ENCODE results near the gene KCNB1. TPM values are rescaled to one million over a fixed set of nuclear protein-coding genes. Genes with fewer than 3 reads are reported as not detected.
A peak's percentile ranks its signal among the peaks of the same experiment; 100 is the strongest.

KCNB1 gene
- total RNA-seq, 1 donor from 2014 or later: 6.5 TPM

DNA sequence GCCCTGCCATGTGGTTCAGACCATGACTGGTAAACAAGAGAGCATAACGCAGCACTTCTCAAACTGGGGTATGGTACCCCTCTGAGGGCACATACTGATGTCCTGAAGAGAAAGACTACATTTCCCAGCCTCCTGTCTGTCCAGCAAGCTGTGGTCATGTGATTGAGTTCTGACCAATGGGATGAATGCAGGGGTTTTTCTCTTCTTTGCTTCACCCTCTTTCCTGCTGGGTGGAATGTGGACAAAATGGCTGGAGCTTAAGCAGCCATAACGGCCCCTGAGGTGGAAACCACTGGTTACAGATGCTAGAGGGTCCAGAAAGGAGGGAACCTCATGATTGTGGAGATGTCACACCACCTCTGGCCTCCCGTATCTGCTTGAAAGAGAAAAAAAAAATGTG, 19.4 kb upstream of the KCNB1 start:
- DNase-seq (ENCODE audit: low spot score) (no peak), ATAC-seq (peak; percentile 64)

DNA sequence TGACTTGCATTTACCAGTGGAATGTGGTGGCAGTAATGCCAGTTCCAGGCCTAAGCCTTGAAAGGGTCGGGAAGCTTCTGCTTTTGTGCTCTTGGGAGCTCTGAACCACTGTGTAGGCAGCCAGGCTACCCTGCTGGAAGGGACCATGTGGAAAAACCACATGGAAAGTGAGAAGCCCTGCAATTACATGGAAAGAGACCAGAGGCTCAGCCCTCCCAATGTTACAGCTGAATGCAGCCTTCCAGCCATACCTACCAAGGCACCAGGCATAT, 14.9 kb upstream of the KCNB1 start:
- DNase-seq (ENCODE audit: low spot score): no peak
- no peak for ATAC-seq

DNA sequence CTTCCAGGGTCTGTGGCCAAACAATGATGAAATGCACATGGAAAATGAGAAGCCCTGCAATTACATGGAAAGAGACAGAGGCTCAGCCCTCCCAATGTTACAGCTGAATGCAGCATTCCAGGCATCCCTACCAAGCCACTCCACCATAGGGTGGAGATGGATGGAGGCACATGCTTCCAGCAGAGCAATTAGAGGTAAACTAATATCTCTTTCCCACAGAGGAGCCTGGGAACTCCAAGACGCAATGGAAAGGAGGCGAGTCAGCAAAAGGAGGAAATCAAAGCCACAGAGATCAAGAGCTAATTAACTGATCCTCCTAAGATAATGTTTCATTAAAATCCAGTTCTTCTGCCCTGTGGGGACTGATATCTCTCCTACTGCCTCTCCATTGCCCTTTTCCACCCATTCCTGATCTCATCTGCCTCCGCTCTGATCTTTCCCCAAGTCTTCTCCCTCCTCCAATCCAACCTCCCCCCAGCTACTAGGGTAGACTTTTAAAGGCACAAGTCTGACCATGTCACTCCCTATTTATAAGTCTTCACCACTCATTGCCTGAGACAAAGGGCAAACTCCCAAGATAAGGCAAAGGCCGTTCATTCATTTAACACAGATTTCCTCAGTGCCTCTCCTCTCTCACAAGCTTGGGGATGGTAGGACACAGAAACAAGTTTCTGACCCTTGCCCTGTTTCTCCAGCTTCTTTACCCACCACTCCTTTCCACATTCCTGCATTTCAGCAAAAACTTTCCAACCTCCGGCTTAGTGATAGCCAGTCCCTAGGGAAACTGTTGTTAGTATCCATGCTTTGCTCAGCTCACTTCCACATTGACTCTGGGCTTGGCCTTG, 14.3 kb upstream of the KCNB1 start:
- ATAC-seq (no peak), DNase-seq (ENCODE audit: low spot score) (no peak)

DNA sequence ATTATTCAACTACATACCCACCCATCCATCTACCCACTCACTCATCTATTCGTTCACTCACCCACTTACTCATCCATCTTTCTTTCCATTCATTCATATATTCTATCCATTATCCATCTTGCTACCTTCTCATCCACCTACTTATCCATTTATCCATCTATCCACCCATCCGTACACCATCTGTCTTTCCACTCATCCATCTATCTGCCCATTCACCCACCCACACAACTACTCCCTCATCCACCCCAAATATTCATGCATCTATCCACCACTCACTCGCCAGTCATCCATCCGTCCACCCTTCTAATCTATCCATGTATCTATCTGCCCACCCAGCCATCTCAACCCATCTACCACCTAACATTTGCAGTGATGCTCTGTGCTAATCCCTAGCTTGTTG, 13.6 kb upstream of the KCNB1 start:
- ATAC-seq (no peak), DNase-seq (ENCODE audit: low spot score) (no peak)

DNA sequence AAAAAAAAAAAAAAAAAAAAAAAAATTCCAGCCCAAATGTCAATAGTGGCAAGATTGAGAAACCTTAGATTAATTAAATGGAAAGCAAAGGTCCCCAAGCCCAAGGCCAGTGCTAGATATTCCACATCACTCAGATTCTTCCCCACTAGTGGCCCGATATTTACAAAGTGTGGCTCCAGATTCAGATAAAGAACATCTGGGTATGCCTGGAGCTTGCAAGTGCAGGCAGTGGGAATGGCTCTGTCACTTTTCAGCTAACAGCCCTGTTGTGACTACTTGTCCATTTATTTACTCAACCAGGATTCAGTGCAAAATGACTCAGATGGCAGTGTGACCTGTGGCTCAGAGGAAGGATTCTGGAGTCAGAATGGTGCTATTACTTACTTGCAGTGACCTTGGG, 8.2 kb upstream of the KCNB1 start:
- DNase-seq (ENCODE audit: low spot score) (no peak), ATAC-seq (peak; percentile 71)

DNA sequence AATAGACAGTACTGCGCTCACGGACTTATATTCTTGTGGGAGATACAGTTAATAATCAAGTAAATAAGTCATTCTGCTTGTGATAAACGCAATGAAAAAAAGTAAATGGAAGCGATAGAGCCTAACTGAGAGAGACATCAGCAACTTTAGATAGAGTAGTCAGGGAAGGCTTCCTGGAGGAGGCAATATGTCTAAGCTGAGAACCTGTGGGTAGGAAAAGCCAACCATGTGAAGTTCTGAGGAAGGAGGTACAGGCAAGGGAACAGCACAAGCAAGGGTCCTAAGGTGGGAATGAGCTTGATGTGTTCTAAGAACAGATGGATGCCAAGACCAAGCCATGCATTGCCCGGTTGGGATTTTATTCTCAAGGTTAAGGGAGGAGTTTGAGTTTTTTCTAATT, 7.2 kb upstream of the KCNB1 start:
- no peak for ATAC-seq
- no peak for DNase-seq (ENCODE audit: low spot score)

DNA sequence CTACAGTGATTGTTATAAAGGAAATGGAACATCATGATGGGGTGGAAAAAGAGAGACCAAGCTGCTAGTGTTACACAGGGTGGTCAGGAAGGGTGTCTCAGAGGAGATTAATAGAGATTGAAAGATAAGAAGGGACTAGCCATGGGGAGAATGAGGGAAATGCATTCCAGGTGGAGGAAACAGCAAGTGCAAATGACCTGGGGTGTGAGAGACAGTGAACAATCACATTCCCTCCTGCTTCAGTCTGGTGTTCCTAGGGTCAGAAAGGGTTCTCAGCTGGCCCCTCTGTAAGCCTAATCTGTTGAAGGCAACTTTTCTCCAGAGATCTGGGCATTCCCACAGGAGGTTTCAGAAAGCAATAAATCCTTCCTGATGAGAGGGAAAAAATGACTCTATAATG, 3.6 kb upstream of the KCNB1 start:
- DNase-seq (ENCODE audit: low spot score) (no peak), ATAC-seq (no peak)

DNA sequence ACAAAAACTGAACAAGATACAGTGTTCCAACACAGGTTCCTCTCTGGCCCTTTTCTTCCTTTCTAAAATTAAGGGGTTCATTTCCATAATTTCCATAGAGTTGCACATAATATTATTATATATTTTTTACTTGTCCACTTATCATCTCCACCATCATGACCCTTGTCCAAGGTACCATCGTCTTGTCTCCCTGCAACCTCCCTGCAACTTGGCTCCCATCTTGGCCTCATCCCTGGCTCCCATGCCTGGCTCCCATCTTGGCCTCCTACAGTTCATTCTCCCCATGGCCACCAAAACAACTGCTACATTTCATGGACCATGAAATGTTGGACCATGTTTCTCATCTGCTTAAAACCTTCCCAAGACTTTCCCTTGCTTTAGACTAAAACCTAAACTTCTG, 3.1 kb upstream of the KCNB1 start:
- DNase-seq (ENCODE audit: low spot score) (no peak), ATAC-seq (no peak)

DNA sequence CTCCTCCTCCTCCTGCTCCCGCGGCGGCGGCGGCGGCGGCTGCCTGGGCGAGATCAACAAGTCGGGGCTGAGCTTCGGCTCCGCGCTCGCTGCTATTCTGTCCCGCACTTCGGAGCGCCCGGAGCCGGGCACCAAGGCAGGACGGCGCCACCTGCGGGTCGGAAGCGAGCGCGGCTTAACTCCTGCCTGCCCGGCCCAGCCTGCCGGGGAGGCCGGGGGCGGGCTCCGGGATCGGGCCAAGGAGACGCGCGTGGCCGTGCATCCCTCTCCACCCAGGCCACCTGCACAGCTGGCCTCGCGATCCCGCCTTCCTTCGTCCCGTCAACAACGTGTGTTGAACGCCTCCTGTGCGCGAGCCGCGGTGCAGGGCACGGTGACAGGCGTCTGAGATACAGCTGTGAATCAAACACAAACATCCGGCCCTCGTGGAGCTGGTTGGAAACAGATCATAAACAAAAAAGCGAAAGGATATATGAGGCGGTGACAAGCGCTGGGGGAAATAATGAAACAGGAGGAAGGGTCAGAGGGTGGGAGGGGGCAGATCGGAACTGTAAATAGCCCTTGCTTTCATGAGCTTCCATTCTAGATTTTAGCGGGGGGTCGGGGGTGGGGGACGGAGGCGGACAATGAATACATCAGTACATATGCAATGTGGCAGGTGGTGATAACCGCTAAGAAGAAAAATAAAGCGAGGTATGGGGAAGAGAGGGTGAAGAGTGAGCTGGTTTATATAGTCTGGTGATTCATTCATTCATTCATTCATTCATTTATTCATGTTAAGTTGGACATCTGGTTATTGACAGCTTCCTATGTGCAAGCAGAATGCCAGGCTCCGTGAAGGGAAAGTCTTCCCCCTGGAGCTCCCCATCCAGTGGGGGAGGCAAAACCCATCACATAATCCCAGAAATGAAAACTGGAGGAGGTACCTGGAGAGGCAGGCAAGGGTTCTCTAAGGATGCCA, 2.0 kb upstream of the KCNB1 start:
- DNase-seq (ENCODE audit: low spot score): peak; percentile 86
- ATAC-seq: peak; percentile 79

DNA sequence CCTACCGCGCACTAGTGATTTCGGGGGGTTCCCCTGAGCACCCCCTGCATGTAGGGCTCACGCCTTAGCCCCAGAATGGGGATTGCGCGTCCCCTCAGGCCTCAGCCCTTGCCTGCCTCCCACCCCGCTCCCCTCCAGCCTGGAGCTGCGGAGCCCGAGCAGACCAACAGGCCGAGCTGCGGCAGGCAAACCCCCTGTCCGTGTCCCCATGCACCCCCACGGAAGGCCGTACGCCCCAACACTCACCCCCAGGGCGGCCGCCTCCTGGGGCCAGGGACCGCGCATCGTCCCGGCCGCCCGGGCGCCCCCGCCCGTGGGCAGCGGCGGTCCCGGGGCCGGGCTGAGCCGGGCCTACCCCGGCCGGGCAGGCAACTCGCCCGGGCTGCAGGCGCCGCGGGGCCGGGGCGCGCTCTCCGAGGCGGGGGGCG, 1.2 kb upstream of the KCNB1 start:
- ATAC-seq (no peak), DNase-seq (ENCODE audit: low spot score) (no peak)

DNA sequence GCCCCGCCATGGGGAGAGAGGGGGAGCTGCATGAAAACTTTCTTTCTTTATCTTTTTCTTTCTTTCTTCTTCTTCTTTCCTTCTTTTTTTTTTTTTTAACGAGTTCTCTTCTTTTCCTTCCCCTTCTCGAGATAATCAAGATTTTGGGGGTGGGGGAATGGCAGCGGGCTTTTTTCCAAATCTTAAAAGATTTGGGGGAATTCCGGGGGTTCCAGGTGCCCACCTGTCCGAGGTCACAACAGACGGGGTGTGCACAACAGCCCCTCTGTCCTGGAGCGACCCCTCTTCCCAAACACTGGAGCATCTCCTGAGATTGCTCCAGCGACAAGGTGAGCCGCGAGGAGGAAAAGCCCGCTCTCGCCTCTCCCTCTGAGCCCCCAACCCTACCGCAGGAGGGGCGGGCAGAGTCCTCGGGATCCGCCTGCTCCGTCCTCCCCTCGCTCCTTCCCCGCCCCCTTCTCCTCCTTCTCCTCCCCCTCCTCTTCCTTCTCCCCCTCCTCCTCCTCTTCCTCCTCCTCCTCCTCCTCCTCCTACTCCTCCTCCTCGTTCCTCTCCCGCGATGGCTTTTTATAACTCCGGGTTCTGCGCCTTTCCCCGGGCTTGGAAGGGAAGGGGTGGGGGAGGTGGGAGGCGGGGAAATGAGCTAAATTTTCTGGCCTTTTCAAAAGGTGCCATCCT, 689 bp upstream of the KCNB1 start:
- DNase-seq (ENCODE audit: low spot score) (no peak), ATAC-seq (no peak)

DNA sequence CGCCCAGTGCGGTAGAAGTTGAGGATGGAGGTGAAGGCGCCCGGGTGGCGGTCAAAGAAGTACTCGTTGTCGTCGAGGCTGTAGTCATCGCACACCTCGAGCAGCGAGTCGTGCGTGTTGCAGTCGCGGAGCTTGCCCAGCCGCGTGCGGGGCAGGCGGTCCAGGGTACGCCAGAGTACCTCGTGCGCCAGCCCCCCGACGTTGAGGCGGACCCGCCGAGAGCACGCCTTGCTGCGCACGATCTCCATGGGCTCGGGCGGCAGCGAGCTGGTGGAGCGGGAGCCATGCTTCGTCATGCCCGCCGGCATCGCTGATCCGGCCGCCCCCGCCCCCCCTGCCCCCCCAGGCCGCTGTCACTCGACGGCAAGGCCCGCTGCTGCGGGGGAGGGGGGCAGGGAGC, 295 bp downstream of the KCNB1 start:
- ATAC-seq: no peak
- DNase-seq (ENCODE audit: low spot score): no peak

DNA sequence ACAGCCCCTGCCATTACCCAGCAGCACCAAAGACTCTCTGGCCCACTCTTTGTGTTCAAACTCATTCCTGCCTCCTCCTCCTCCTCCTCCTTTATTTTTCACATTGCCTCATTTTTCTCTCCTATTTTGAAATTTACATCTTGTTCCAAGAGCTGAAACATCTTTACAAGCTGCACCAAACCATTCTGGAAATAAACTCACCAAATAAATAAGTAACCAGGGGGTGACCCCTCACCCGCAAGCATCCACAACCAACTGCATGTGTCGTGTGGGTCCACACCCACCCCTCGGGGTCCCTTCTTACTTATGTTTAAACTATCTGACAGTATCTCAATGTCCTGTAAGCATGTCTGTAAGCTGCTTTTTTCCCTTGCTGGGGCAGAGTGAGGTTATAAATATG, 1.4 kb downstream of the KCNB1 start:
- DNase-seq (ENCODE audit: low spot score) (no peak), ATAC-seq (no peak)

DNA sequence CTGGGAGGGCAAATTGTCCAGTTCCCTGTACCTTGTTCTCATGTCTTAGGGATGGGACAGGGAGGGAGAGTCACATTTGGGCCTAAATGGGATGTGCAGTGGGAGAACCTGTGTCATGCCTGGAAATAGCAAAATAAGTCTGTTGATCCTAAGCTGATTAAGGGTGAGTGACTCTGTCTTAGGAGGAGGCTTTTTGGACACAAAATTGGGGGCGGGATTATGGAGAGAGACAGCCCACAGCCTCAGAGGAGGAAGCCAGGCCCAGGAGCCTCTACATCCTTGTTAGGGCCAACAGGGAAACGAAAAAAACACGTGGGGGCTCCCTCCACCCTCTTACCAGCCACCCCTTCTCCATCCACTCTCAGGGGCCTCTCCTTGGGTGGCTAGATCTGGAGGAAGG, 2.2 kb downstream of the KCNB1 start:
- DNase-seq (ENCODE audit: low spot score): no peak
- ATAC-seq: no peak

DNA sequence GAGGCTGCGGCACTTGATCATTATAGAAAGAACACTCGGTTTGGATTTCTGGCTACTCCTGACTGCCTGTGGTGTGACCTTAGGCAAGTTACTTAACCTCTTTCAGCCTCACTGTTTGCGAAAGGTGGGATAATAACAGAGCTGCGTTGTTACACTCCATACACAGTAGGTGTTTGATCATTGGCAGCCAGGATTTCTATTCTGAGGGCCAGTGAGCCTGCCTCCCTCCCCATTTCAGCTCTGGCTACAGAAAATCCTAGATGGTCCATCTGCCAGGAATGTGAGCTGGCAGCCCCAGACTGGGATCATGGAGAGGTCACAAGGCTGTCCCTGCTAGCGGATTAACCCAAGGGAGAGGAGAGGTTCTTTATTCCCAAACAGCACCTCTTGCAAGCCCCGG, 2.7 kb downstream of the KCNB1 start:
- ATAC-seq: peak; percentile 59
- peak; percentile 85 for DNase-seq (ENCODE audit: low spot score)

DNA sequence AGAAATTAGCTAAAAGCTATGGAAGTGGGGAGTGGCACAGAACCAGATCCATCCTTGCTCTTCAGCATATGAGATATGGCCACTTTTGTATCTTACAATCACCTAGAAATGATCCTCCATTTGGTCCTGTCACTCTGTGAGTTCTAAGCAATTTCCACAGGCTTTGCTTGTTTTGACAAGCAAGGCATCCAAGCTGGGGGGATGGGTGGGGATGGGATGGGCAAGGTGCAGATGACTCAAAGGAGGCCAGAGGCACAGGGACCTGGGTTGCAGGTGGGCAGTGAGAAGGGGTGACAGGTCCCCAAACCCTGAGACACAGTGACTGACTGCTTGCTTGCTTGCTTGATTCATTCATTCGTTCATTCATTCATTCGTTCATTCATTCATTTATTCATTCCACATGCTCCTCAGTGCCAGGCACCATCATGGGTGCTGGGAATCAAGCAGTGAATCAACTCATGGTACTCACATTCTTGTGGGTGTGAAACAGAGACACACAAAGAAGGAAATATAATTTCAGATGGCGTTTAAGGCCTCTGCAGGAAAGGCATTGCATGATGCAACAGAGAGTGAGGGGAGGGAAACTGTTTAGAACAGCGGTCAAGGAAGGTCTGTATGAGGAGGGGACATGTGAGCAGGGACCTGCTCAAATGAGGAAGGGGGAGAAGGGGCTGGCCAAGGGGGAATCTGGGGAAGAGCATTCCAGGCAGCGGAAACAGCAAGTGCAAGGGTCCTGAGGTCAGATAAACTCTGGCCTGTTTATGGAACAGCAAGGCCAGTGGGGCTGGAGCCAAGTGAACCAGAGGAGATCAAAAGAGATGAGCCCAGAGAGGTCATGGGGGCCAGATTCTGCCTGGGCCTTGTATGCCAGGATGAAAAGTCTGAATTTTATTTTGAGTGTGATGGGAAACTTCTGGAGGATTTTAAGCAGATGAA, 3.4 kb downstream of the KCNB1 start:
- DNase-seq (ENCODE audit: low spot score) (peak; percentile 79), ATAC-seq (peak; percentile 30)

DNA sequence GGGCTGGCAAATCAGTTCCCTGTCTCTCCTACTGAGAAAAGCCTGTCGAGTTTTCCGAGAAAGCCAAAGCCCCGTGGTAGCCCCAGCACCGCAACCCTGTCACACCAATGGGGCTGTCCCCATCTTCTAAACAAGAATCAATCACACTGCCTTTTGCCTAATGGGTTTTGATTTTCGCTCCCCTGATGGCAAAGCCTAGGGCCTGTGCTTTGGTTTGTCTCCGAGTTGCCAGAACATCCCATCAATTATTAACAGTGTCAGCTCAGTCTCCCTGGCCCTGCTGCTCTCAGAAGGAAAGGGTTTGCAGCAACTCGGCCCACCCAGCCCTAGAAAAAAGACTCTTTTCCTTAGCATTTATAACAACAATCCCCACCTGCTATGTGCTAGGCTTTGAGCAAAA, 4.2 kb downstream of the KCNB1 start:
- ATAC-seq (peak; percentile 59), DNase-seq (ENCODE audit: low spot score) (peak; percentile 69)

DNA sequence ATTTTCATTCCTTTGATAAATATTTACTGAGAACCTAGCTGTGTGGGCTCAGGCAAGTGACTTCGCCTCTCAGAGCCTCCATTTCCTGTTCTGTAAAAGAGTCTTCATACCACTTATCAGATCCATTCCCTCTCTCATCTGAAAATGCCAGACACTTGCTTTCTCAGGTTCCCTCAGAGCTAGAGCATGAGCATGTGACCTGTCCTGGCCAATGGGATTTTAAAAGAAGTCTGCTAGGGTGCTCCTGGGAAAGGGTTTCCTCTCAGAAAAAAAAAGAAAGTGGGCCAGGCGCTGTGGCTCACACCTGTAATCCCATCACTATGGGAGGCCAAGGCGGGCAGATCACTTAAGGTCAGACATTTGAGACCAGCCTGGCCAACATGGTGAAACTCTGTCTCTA, 5.3 kb downstream of the KCNB1 start:
- DNase-seq (ENCODE audit: low spot score) (no peak), ATAC-seq (no peak)

DNA sequence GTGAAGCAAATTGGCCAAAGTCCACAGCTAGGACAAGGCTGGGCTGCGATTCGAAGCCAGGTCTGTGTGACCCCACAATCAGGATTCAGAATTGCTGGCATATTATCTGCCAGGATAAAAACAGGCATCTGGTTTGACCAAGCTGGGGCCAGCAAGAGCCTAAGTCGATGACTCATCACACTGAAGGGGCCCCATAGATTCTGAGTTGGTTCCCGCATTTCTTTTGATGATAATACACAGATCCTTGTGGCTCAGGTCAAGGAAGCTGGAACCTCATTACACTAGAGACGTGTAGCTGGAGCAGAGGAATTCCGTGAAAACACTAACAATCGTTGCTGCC, 6.5 kb downstream of the KCNB1 start:
- DNase-seq (ENCODE audit: low spot score) (no peak), ATAC-seq (no peak)

DNA sequence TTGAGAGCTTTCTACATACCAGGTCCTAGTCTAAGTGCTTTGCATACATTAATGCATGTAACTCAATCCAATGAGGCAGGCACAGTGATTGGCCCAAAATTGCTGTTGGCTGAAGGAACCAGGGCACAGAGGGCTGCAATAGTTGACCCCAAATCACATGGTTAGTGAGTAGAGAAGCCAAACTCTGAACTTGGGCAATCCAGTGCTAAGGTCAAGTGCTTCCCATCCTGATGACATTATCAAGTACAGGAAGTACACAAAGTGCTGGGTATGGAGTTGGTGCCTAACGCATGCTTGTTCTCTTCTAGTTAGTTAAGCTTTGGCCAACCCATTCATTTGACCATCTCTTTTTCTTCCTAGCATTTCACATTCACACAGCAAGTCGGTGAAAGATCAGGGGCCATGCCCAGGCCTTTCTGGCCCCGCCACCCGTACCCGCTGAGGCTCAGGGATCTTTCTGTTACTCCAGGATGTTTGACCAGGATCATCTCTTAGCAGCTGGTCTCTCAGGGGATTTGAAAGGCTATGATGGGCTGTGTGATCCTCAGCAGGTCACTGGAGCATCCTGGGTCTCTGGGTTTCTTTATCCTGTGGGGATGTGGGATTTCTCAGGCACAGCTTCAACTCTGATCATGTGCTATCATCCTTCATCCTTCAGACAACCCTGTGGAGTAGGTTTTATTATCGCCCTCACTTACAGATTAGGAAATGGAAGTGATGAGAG, 7.0 kb downstream of the KCNB1 start:
- ATAC-seq (peak; percentile 59), DNase-seq (ENCODE audit: low spot score) (peak; percentile 87)
